Endothelial cell of umbilical vein (primary cell): ENCODE measurements around the gene TMEM234. TPM values are rescaled to one million over a fixed set of nuclear protein-coding genes. Genes with fewer than 3 reads are reported as not detected.

Experiments
- BruUV-seq: library from RNA; stranded (reverse); fragments of 400-500 nt; replicated peaks from 2 replicates; lab custom pipeline; 2021; lab: Mats Ljungman, UMichigan
- CTCF ChIA-PET: fragments of 300-600, 350-600 bp; sonication (Branson Sonifier 250); formaldehyde crosslinking; loops from one replicate; lab custom pipeline; 2021; ENCODE audit warnings: antibody characterized with exemption, inconsistent platforms; lab: Charles Lee
- POLR2A ChIA-PET: fragments of 300-600, 350-600 bp; sonication (Branson Sonifier 250); formaldehyde crosslinking; loops from one replicate; lab custom pipeline; 2021; ENCODE audit warnings: antibody characterized with exemption, inconsistent platforms; lab: Charles Lee
- DNase-seq: peaks from one replicate; pipeline ENCODE4 v3.0.0-alpha.2; 2011; ENCODE audit warnings: low read depth, low spot score
- FAIRE-seq: peaks from 2 replicates; lab custom pipeline; 2011; peaks lifted over from hg19 to GRCh38; lab: Jason Lieb, UNC
- H2AFZ ChIP-seq: 2 replicates; pipeline ENCODE4 v1.6.0; 2012; ENCODE audit warnings: low read depth, low read length, control low read depth, inconsistent platforms
- H3K27ac ChIP-seq: 2 replicates; pipeline ENCODE4 v1.5.1; 2011; ENCODE audit warnings: low read depth, mild to moderate bottlenecking, control low read depth, low read length, moderate library complexity; ENCODE audit not compliant: insufficient read depth
- H3K27me3 ChIP-seq, 2 experiments: 2 replicates each; pipeline versions ENCODE4 v1.6.0 to v1.6.1; 2011; ENCODE audit warnings: low read length in 2 of 2, mixed read lengths in 1 of 2; ENCODE audit not compliant: control insufficient read depth in 2 of 2, insufficient read depth in 2 of 2
- H3K36me3 ChIP-seq, 2 experiments: 2 replicates in 1 of 2; 3 replicates in 1 of 2; pipeline ENCODE4 v1.5.1; 2011; ENCODE audit warnings: low read length in 2 of 2, mild to moderate bottlenecking in 1 of 2, moderate library complexity in 1 of 2; ENCODE audit not compliant: control insufficient read depth in 2 of 2, insufficient read depth in 2 of 2; ENCODE audit errors: extremely low read depth in 1 of 2
- H3K4me1 ChIP-seq: 3 replicates; pipeline ENCODE4 v1.5.1; 2011; ENCODE audit warnings: mild to moderate bottlenecking, low read length; ENCODE audit not compliant: control insufficient read depth, insufficient read depth; ENCODE audit errors: extremely low read depth
- H3K4me2 ChIP-seq: 2 replicates; pipeline ENCODE4 v1.6.1; 2011; ENCODE audit warnings: low read length, control low read depth, mixed read lengths; ENCODE audit not compliant: insufficient read depth
- H3K4me3 ChIP-seq, 3 experiments: fragments of 200-600 bp in 1 of 3; sonication (generic), shearing (Covaris generic) in 1 of 3; replicated peaks in 1 of 3; 2 replicates each; pipeline ENCODE4 v1.5.1; 2011 to 2016; ENCODE audit warnings: control low read depth in 3 of 3, low read length in 3 of 3, mild to moderate bottlenecking in 2 of 3, inconsistent platforms in 1 of 3, low read depth in 1 of 3, moderate library complexity in 1 of 3; ENCODE audit not compliant: insufficient read depth in 1 of 3
- H3K79me2 ChIP-seq: 2 replicates; pipeline ENCODE4 v1.6.0; 2012; ENCODE audit warnings: low read length, inconsistent platforms; ENCODE audit not compliant: control insufficient read depth, insufficient read depth
- H3K9ac ChIP-seq: replicated peaks from 2 replicates; pipeline ENCODE3; 2011; ENCODE audit warnings: low read length, control low read depth; ENCODE audit not compliant: insufficient read depth; ENCODE audit errors: extremely low read depth
- H3K9me1 ChIP-seq: replicated peaks from 3 replicates; pipeline ENCODE4 v1.6.0; 2011; ENCODE audit warnings: mild to moderate bottlenecking, low read length; ENCODE audit not compliant: control insufficient read depth, insufficient read depth; ENCODE audit errors: extremely low read depth
- H3K9me3 ChIP-seq: replicated peaks from 2 replicates; pipeline ENCODE4 v1.5.1; 2012; ENCODE audit warnings: low read length, inconsistent platforms; ENCODE audit not compliant: control insufficient read depth, insufficient read depth
- H4K20me1 ChIP-seq: replicated peaks from 2 replicates; pipeline ENCODE3; 2011; ENCODE audit warnings: mild to moderate bottlenecking, low read length; ENCODE audit not compliant: control insufficient read depth, insufficient read depth; ENCODE audit errors: extremely low read depth
- EZH2 ChIP-seq: IDR thresholded peaks from 2 replicates; pipeline ENCODE4 v1.6.1; 2012; ENCODE audit warnings: borderline replicate concordance, low read depth, mild to moderate bottlenecking, moderate library complexity, low read length, inconsistent platforms; ENCODE audit not compliant: severe bottlenecking
- FOS ChIP-seq: IDR thresholded peaks from 2 replicates; pipeline ENCODE4 v1.6.1; 2011; ENCODE audit warnings: mild to moderate bottlenecking, low read length, moderate library complexity, borderline replicate concordance; ENCODE audit not compliant: insufficient read depth
- GATA2 ChIP-seq: IDR thresholded peaks from 2 replicates; pipeline ENCODE4 v1.7.0; 2011; ENCODE audit warnings: low read depth, mild to moderate bottlenecking, moderate library complexity, mixed read lengths, low read length; ENCODE audit not compliant: insufficient read length, insufficient read depth
- JUN ChIP-seq: IDR thresholded peaks from 2 replicates; pipeline ENCODE4 v1.6.1; 2011; ENCODE audit warnings: borderline replicate concordance, low read depth; ENCODE audit not compliant: insufficient read length, insufficient read depth
- MYC ChIP-seq: IDR thresholded peaks from one replicate; pipeline ENCODE4 v1.6.1; 2011; ENCODE audit warnings: mild to moderate bottlenecking, low read depth, low read length
- POLR2A ChIP-seq: IDR thresholded peaks from 2 replicates; pipeline ENCODE4 v1.6.1; 2012; ENCODE audit warnings: low read depth, mild to moderate bottlenecking, control low read depth, low read length
- POLR2AphosphoS5 ChIP-seq: IDR thresholded peaks from 2 replicates; pipeline ENCODE4 v1.6.1; 2012; ENCODE audit warnings: low read depth, mild to moderate bottlenecking, control low read depth, low read length, moderate library complexity; ENCODE audit not compliant: insufficient read depth
- dilution Hi-C: fragments of 300-500 bp; cut with MboI; formaldehyde crosslinking; loops from one replicate; pipeline ENCODE4 v1.15.0; 2019; ENCODE audit warnings: low sequenced_read_pairs; ENCODE audit not compliant: extremely low pct_ligation_motif_present
- intact Hi-C: fragments of 100-400 bp; cut with micrococcal nuclease; formaldehyde crosslinking; loops from one replicate; pipeline ENCODE4 v1.10.0; 2022
- polyA plus RNA-seq, 4 experiments: library from polyadenylated mRNA; depleted of rRNA in 3 of 4; stranded (reverse) in 3 of 4; unstranded in 1 of 4; fragments of >200 nt; gene quantifications; 2 replicates each; pipeline versions ENCODE4 v1.2.1 to v1.2.3, GENCODE V29; 2011 to 2012; ENCODE audit warnings: missing spikeins in 1 of 4
- total RNA-seq: library from RNA; stranded (reverse); gene quantifications from 2 replicates; pipeline ENCODE4 v1.2.3, GENCODE V29; 2021
- TF ChIP-seq, protein P1 (sequence below), 2 donors: IDR thresholded peaks; 1 replicate in 1 of 2; 2 replicates in 1 of 2; pipeline ENCODE4 v1.5.1; 2011; ENCODE audit warnings: low read length in 2 of 2, mild to moderate bottlenecking in 2 of 2, moderate library complexity in 2 of 2, control low read depth in 1 of 2, inconsistent platforms in 1 of 2, low read depth in 1 of 2; ENCODE audit not compliant: insufficient read depth in 1 of 2; ENCODE audit errors: extremely low read depth in 1 of 2
- TF ChIP-seq, protein P2 (sequence below): IDR thresholded peaks from 2 replicates; pipeline ENCODE4 v1.6.1; 2011; ENCODE audit not compliant: insufficient read depth, insufficient read length

Gene TMEM234
- total and polyA plus RNA-seq, 2 donors (not counting 3 experiments of a cell fraction or from before 2014, with no cell fraction given): 20.7 to 21.3 TPM

DNA sequence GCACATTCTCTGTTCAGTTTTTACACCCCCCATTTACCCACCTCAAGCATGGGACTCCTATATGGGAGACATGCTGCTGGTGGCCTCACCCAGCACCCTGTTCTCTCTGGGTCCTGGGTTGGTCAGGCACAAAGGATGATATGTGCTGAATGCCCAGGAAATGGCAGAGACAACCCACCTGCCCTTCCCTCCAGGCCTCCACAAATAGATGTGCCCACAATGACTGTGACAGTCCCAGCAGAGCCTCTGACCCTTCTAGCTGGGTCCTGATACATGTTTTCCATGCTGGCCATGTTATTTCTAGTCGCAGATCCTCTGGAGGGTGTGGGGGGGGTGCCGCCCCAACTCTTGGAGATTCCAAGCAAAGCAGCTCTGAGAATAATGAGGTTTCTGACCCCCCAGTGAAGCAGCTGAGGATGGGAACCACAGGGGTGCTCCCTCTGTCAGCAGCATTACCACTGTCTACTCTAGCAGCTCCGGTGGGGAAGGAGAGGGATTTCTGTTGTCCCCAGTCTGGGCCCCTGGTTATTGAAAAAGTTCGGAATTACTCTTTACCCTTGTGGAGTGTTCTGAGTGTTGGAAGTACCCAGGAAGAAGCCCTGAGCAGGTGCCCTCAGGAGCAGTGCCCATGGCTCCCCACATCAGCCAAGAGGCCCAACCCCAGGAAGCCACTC lies 23.0 kb downstream of the TMEM234 start:
- ChIA-PET POLR2A (no interaction called here), CTCF (no interaction called here)
- FAIRE-seq: no peak
- Histone ChIP-seq H3K9me3 (no peaks in the 10 kb centered on the region), H3K27me3 (no peaks in the 10 kb centered on the region), H3K4me1 (peaks cover 14% of the 10 kb centered on the region), H3K79me2 (no peaks in the 10 kb centered on the region), H3K36me3 (peaks cover 13 to 27% of the 10 kb centered on the region in 2 experiments), H3K4me2 (no peak overlapping the region), H3K9me1 (no peaks in the 10 kb centered on the region), H2AFZ (no peak overlapping the region), H3K4me3 (no peak overlapping the region), H3K27ac (no peak overlapping the region), H3K9ac (no peak overlapping the region), H4K20me1 (no peaks in the 10 kb centered on the region)
- BruUV-seq: no TSS peak
- no peak for DNase-seq
- intact Hi-C loops (no loop called here), dilution Hi-C loops (no loop called here)
- no peak for TF ChIP-seq FOS
- no peak for TF ChIP-seq GATA2
- TF ChIP-seq, protein P1, sequence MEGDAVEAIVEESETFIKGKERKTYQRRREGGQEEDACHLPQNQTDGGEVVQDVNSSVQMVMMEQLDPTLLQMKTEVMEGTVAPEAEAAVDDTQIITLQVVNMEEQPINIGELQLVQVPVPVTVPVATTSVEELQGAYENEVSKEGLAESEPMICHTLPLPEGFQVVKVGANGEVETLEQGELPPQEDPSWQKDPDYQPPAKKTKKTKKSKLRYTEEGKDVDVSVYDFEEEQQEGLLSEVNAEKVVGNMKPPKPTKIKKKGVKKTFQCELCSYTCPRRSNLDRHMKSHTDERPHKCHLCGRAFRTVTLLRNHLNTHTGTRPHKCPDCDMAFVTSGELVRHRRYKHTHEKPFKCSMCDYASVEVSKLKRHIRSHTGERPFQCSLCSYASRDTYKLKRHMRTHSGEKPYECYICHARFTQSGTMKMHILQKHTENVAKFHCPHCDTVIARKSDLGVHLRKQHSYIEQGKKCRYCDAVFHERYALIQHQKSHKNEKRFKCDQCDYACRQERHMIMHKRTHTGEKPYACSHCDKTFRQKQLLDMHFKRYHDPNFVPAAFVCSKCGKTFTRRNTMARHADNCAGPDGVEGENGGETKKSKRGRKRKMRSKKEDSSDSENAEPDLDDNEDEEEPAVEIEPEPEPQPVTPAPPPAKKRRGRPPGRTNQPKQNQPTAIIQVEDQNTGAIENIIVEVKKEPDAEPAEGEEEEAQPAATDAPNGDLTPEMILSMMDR (IDR thresholded peaks at IDR 0.05; ENCODE audit: extremely low read depth in 1 of 2, insufficient read depth in 1 of 2, low read depth in 1 of 2, low read length in 2 of 2): no peak
- TF ChIP-seq POLR2A: no peak
- no peak for TF ChIP-seq MYC
- TF ChIP-seq, protein P2, sequence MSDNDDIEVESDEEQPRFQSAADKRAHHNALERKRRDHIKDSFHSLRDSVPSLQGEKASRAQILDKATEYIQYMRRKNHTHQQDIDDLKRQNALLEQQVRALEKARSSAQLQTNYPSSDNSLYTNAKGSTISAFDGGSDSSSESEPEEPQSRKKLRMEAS: no peak
- no peak for TF ChIP-seq POLR2AphosphoS5
- no peak for TF ChIP-seq EZH2
- no peak for TF ChIP-seq JUN
